ENCODE measurements around the gene LDLRAD3. TPM values are rescaled to one million over a fixed set of nuclear protein-coding genes. Genes with fewer than 3 reads are reported as not detected.

Gene LDLRAD3, protein sequence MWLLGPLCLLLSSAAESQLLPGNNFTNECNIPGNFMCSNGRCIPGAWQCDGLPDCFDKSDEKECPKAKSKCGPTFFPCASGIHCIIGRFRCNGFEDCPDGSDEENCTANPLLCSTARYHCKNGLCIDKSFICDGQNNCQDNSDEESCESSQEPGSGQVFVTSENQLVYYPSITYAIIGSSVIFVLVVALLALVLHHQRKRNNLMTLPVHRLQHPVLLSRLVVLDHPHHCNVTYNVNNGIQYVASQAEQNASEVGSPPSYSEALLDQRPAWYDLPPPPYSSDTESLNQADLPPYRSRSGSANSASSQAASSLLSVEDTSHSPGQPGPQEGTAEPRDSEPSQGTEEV
- total RNA-seq, result 1 to 10 TPM; 4.3 to 6.8 (median 5.6) TPM
- 1 to 10 TPM; 2.5 to 6.0 TPM for polyA plus RNA-seq

DNA sequence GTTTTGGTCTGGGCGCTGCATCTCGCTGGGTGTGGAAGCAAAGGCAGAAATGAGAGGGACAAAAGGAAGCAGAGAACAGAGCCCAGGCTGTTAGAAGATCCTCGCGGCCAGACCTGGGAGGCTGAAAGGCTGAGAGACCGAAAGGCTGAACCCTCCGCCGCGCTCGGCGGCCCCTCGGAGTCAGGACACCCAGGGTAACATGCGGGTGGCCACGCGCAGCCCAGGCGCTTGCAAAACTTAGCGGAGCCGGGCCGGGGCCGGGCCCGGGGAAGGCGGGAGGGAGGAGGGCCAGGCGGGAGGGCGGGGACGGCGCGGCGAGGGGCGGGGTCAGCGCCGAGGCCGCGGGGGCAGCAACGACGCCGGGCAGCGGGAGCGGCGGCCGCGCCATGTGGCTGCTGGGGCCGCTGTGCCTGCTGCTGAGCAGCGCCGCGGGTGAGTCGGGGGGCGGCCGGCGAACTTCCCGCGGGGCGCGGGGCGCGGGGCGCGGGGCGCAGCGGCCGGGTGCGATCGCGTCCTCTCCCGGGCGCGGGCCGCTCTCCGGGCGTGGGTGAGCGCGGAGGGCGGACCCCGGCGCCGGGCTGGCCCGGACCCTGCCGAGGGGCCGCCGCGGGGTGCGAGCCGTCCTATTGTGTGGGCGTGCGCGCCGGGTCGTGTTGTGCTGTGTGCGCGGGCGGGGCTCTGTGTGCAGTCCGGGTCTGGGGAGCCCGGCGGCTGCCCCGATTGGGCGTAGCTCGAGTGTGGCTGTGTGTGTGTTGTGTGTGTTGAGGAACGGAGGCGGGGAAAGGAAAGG, at the start of gene LDLRAD3:
Gene LDLRAD3, plus strand, starts transcription at position 350 of the 790 bp plus-strand sequence. Its CDS starts 37 bp downstream, at position 387.
- Histone ChIP-seq H3K27ac (peak within 1 kb of the TSS in 3 of 4 donors; percentile 3 to 54 (median 41)), H3K27me3 (no peaks in the 10 kb centered on the region), H3K4me3 (peak within 1 kb of the TSS; percentile 48 to 72 (median 58)), H3K36me3 (no peaks in the 10 kb centered on the region), H3K9me3 (no peaks in the 10 kb centered on the region), H3K4me1 (peaks cover 0 to 3% (median 2%) of the 10 kb centered on the region in 3 donors)
- intact Hi-C loops (cut with DNase I), result no loop called here
- DNase-seq (peak; percentile 76 to 93 (median 82)), ATAC-seq (peak; percentile 94 to 96 (median 96)), FAIRE-seq (no peak)
- WGBS, 2 donors, result 0 to 1% methylated on average over 49 to 97 of the region's 97 CpGs
- TF ChIP-seq, protein P1, sequence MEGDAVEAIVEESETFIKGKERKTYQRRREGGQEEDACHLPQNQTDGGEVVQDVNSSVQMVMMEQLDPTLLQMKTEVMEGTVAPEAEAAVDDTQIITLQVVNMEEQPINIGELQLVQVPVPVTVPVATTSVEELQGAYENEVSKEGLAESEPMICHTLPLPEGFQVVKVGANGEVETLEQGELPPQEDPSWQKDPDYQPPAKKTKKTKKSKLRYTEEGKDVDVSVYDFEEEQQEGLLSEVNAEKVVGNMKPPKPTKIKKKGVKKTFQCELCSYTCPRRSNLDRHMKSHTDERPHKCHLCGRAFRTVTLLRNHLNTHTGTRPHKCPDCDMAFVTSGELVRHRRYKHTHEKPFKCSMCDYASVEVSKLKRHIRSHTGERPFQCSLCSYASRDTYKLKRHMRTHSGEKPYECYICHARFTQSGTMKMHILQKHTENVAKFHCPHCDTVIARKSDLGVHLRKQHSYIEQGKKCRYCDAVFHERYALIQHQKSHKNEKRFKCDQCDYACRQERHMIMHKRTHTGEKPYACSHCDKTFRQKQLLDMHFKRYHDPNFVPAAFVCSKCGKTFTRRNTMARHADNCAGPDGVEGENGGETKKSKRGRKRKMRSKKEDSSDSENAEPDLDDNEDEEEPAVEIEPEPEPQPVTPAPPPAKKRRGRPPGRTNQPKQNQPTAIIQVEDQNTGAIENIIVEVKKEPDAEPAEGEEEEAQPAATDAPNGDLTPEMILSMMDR (IDR thresholded peaks at IDR 0.05), result no peak

DNA sequence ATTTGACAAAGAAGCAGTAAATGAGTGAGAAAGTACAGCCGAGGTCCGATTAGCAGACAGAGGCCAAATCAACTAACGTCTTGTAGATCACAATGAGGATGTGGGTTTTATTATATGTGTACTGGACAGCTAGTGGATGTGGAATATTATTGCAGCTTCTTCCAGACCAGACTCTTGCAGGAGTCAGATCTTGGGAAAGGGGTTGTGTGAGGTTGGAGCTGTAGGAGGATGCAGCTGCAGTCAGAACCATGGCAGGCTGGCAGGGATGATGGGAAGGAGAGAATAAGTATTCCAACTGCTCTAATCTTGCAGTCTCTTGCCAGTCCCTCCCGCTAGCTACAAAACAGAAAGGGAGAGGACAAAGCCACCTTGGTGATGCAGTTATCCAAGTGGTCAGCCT, 46.8 kb upstream of the LDLRAD3 start:
- Histone ChIP-seq H3K9me3 (no peaks in the 10 kb centered on the region), H3K27me3 (no peaks in the 10 kb centered on the region), H3K36me3 (no peaks in the 10 kb centered on the region), H3K27ac (no peak overlapping the region), H3K4me1 (peaks cover 2 to 8% (median 7%) of the 10 kb centered on the region in 3 donors), H3K4me3 (no peak overlapping the region)
- WGBS, 2 donors, result 83 to 88% methylated on average over 4 of the region's 4 CpGs
- no peak for ATAC-seq
- FAIRE-seq, result no peak
- TF ChIP-seq, protein P1 (IDR thresholded peaks at IDR 0.05), result no peak
- DNase-seq, result no peak
- intact Hi-C loops (cut with DNase I), result no loop called here

DNA sequence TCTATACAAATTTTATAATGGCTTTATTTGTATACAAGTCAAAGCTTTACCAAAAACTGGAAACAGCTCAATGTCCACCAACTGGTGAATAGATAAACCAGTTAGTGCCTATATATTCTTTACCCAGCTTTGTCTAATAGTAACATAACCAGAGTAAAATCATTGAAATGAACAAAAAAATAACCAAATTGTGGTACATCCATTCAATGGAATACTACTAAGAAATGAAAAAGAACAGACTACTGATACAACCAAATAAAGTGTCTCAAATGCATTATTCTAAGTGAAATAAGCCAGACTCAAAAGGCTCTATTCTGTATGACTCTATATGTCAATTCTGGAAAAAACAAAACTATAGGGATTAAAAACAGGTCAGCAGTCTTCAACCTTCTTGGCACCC, 40.9 kb upstream of the LDLRAD3 start:
- H3K27me3 ChIP-seq, result no peaks in the 10 kb centered on the region
- H3K36me3 ChIP-seq, result no peaks in the 10 kb centered on the region
- DNase-seq (no peak), FAIRE-seq (no peak), ATAC-seq (no peak)
- intact Hi-C loops (cut with DNase I), result no loop called here
- no peak overlapping the region for H3K4me3 ChIP-seq
- TF ChIP-seq, protein P1 (IDR thresholded peaks at IDR 0.05), result no peak
- H3K4me1 ChIP-seq, result peaks cover 0 to 4% (median under 1%) of the 10 kb centered on the region in 3 donors
- H3K27ac ChIP-seq, result no peak overlapping the region
- no peaks in the 10 kb centered on the region for H3K9me3 ChIP-seq

DNA sequence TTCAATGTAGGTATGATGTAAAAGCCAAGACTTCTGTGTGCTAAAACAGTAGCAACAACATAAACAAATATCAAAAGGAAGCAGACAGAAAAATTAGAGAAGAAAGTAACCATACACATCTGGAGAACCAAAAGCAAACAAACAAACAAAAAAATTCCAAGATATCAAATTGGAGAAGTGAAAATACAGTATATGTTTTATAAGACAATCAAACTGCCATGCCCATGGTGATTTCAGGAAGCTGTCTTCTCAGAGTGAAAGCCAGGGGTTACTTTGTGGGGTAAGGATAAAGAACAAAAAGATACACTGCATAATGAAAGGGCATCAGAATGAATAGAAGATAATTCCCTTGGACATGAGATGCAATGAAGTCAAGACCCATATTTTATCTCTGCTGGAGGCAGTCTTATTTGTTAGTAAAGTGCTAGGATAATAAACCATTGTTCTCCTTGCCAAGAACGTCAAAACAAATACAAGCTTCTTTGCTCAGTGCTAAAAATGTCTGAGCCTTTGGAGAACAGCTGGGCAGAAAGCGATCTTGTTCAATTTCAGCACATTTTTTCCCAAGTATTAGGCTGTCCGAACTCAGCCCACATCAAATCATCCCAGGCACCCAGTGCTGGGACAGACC, 38.1 kb upstream of the LDLRAD3 start:
- Histone ChIP-seq H3K4me3 (no peak overlapping the region), H3K9me3 (no peaks in the 10 kb centered on the region), H3K27me3 (no peaks in the 10 kb centered on the region), H3K4me1 (peaks cover 0 to 11% (median 8%) of the 10 kb centered on the region in 3 donors), H3K27ac (no peak overlapping the region), H3K36me3 (no peaks in the 10 kb centered on the region)
- no peak for DNase-seq
- intact Hi-C loops (cut with DNase I), result no loop called here
- FAIRE-seq, result no peak
- TF ChIP-seq, protein P1 (IDR thresholded peaks at IDR 0.05), result no peak
- no peak for ATAC-seq
- WGBS, 2 donors, result 20 to 21% methylated on average over 3 of the region's 3 CpGs

Data from pancreas (tissue), 10 donors.